Kidney (tissue), 14 donors: ENCODE measurements around the gene SAFB. TPM values are rescaled to one million over a fixed set of nuclear protein-coding genes. Genes with fewer than 3 reads are reported as not detected.

Source experiments
- DNase-seq, 5 donors: peaks; one replicate each; pipeline ENCODE4 v3.0.0-alpha.2; 2013 to 2020
- FAIRE-seq: peaks from 2 replicates; lab custom pipeline; 2012; peaks lifted over from hg19 to GRCh38; lab: Jason Lieb, UNC
- H3K27ac ChIP-seq, 2 donors: one replicate each; pipeline ENCODE4 v1.7.0; 2013; ENCODE audit warnings: low read depth in 2 of 2, low read length in 2 of 2, inconsistent platforms in 1 of 2
- H3K27me3 ChIP-seq: one replicate; pipeline ENCODE4 v1.7.1; 2013; ENCODE audit warnings: low read length, inconsistent platforms; ENCODE audit not compliant: control insufficient read depth, insufficient read depth
- H3K36me3 ChIP-seq, 3 donors: one replicate each; pipeline versions ENCODE4 v1.7.0 to v1.7.1; 2013; ENCODE audit warnings: low read length in 3 of 3, control low read depth in 1 of 3, inconsistent platforms in 1 of 3; ENCODE audit not compliant: insufficient read depth in 3 of 3, control insufficient read depth in 2 of 3
- H3K4me1 ChIP-seq, 3 donors: one replicate each; pipeline versions ENCODE4 v1.7.0 to v1.7.1; 2013; ENCODE audit warnings: low read length in 3 of 3, inconsistent platforms in 1 of 3, low read depth in 1 of 3; ENCODE audit not compliant: control insufficient read depth in 2 of 3, insufficient read depth in 2 of 3
- H3K4me3 ChIP-seq, 3 donors: one replicate each; pipeline versions ENCODE4 v1.7.0 to v1.8.1; 2013; ENCODE audit warnings: low read length in 3 of 3, control low read depth in 1 of 3, inconsistent platforms in 1 of 3
- H3K9ac ChIP-seq, 3 donors: one replicate each; pipeline versions ENCODE4 v1.7.0 to v1.7.1; 2013; ENCODE audit warnings: low read length in 3 of 3, control low read depth in 1 of 3, inconsistent platforms in 1 of 3
- H3K9me3 ChIP-seq, 3 donors: one replicate each; pipeline versions ENCODE4 v1.7.0 to v1.7.1; 2013; ENCODE audit warnings: low read length in 3 of 3, control low read depth in 1 of 3, inconsistent platforms in 1 of 3; ENCODE audit not compliant: control insufficient read depth in 2 of 3, insufficient read depth in 1 of 3
- intact Hi-C: fragments of 100-400 bp; cut with DNase I; formaldehyde crosslinking; loops from one replicate; pipeline ENCODE4 v1.11.1; 2022
- polyA plus RNA-seq: library from polyadenylated mRNA; stranded (reverse); fragments of 350-450 nt; fragmentation: Illumina TruSeq; extraction: RNeasy Lipid Tissue Mini Kit (QIAGEN cat#74804); gene quantifications from one replicate; pipeline ENCODE4 v1.2.3, GENCODE V29; 2014; ENCODE audit warnings: low read depth, low replicate concordance; ENCODE audit not compliant: insufficient read depth
- total RNA-seq: library from RNA; stranded (reverse); fragmentation: NEBNext Ultra II Directional; extraction: Animal tissue kit (Norgen Biotek cat#: 25700); gene quantifications from one replicate; pipeline ENCODE4 v1.2.1, GENCODE V29; 2021
- TF ChIP-seq, protein P1 (sequence below): IDR thresholded peaks from 3 replicates; pipeline ENCODE4 v1.5.1; 2012; ENCODE audit warnings: mild to moderate bottlenecking, moderate library complexity, borderline replicate concordance; ENCODE audit not compliant: insufficient read depth; ENCODE audit errors: extremely low read depth
- donor health status: control.
- donor health status: control.
- donor health status: control.
- donor health status: control.
- donor health status: control.
- donor health status: DM: yes; HTN: yes; CAD: no.
- donor health status: Normal renal cell carcinoma (clear cell type).

The SAFB gene
- total and polyA plus RNA-seq, 2 donors from 2014 or later = 35.0 to 88.6 TPM

DNA sequence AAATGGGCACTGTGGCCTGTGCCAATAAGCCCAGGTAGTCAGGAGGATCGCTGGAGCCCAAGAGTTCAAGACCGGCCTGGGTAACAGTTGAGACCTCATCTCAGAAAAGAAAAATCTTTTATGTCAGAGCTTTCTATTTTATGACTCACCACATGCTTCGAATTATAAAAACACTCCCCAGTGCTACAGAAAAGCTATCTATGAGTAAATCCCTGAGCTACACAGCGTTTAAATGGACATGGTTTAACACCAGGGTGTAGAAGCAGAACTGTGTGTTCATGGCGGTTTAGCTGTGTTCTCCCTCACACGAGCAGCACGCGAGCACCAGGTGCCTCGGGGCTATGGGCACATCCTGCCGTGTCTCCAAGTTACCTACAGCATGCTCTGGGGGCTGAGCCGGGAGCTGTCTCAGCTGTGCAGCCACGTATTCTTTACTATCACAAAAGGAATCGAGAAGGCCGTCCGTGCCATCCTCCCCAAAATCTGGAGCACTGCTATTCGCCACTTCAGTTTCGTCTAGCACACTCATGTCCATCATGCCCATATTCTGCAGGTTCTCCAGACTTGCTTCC is 7.0 kb upstream of the SAFB start:
- TF ChIP-seq, protein P1, sequence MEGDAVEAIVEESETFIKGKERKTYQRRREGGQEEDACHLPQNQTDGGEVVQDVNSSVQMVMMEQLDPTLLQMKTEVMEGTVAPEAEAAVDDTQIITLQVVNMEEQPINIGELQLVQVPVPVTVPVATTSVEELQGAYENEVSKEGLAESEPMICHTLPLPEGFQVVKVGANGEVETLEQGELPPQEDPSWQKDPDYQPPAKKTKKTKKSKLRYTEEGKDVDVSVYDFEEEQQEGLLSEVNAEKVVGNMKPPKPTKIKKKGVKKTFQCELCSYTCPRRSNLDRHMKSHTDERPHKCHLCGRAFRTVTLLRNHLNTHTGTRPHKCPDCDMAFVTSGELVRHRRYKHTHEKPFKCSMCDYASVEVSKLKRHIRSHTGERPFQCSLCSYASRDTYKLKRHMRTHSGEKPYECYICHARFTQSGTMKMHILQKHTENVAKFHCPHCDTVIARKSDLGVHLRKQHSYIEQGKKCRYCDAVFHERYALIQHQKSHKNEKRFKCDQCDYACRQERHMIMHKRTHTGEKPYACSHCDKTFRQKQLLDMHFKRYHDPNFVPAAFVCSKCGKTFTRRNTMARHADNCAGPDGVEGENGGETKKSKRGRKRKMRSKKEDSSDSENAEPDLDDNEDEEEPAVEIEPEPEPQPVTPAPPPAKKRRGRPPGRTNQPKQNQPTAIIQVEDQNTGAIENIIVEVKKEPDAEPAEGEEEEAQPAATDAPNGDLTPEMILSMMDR = no peak
- FAIRE-seq = no peak

DNA sequence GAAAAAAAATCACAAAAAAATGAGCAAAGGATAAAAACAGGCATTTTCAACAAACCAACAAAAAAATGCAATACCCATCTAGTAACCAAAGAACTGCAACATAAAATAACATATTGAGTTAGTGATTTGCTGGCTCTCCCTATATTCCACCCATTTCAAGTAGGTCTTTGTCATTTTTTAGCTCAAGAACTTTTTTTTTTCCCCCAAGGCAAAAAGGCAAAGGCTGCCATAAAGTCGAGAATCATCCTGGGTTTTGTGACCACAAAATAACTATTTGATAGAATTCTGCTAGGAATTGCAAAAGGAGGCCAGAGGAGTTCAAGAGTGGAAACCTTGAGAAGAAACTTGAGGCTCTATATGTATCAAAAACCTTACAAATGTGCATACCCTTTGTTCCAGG is 5.8 kb upstream of the SAFB start:
- Histone ChIP-seq H3K4me3 (no peak overlapping the region), H3K36me3 (peaks cover 16 to 74% (median 48%) of the 10 kb centered on the region in 3 donors), H3K9ac (no peak overlapping the region), H3K27me3 (no peaks in the 10 kb centered on the region), H3K9me3 (no peaks in the 10 kb centered on the region), H3K4me1 (peaks cover 2 to 18% (median 16%) of the 10 kb centered on the region in 3 donors), H3K27ac (no peak overlapping the region)
- TF ChIP-seq, protein P1 = no peak
- intact Hi-C loops = no loop called here
- FAIRE-seq (no peak), DNase-seq (no peak)

More for the DNA sequence above, 7.0 kb upstream of the SAFB start:
- Histone ChIP-seq H3K4me3 (no peak overlapping the region), H3K9me3 (no peaks in the 10 kb centered on the region), H3K27ac (no peak overlapping the region), H3K9ac (no peak overlapping the region), H3K36me3 (peaks cover 16 to 78% (median 53%) of the 10 kb centered on the region in 3 donors), H3K27me3 (no peaks in the 10 kb centered on the region), H3K4me1 (peaks cover 2 to 18% (median 12%) of the 10 kb centered on the region in 3 donors)
- intact Hi-C loops = no loop called here
- no peak for DNase-seq

DNA sequence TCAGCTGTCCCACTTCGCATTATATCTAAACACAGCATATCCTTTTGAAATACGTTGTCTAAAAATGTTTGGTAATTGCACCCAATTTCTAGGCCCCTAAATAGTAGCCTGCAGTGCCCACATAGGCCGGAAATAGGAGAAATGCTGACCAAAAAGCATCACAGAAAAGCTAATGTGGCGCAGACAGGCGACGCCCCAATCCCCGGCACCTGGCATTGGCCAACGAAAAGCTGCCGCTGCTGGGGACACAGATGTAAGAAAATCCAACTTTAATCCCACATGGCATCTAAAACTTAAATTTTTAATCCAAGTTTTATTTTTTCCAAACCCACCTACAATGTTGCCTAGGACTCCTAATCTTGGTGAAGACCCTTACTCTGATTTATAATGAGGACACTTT is 4.3 kb upstream of the SAFB start:
- Histone ChIP-seq H3K27ac (no peak overlapping the region), H3K36me3 (peaks cover 13 to 59% (median 36%) of the 10 kb centered on the region in 3 donors), H3K9ac (no peak overlapping the region), H3K4me3 (peak overlapping the region in 1 of 3 donors; percentile 98), H3K4me1 (peaks cover 2 to 18% (median 16%) of the 10 kb centered on the region in 3 donors), H3K9me3 (no peaks in the 10 kb centered on the region), H3K27me3 (no peaks in the 10 kb centered on the region)
- intact Hi-C loops = no loop called here
- DNase-seq (no peak), FAIRE-seq (no peak)
- TF ChIP-seq, protein P1 = no peak
